HG03064 (cell line): ENCODE results near the gene RAB11FIP2.

Experiments
- ATAC-seq: cut with Tn5 transposase; IDR thresholded peaks from one replicate; pipeline ENCODE4 v1.9.1; 2021; ENCODE audit warnings: low read depth; ENCODE audit not compliant: unreplicated experiment

The RAB11FIP2 gene

GRCh38 chr10:118035354-118036005 lies 11.3 kb downstream of the RAB11FIP2 start:
- ATAC-seq, result no peak

DNA sequence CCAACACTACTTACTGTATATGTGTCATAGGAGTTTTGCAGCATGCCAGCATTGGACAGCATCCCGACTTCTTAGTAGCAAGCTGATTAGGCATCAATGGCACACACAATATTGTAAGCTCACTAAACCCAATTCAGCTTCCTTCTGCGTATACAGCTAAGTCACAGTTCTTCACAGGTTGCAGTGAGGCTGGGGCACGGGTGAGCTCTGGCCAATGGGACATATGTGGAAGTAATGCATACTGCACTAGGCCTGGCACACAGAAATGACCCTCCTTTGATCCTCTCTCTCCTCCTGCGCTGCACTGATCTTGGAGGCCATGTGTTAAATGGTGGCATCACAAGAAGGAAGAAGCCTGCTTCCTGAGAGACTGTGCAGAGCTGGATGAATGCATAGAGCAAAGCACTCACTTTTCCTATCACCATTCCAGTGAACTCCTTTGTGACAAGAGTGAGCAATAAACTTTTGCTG lies 11.9 kb downstream of the RAB11FIP2 start:
- ATAC-seq, result no peak

DNA sequence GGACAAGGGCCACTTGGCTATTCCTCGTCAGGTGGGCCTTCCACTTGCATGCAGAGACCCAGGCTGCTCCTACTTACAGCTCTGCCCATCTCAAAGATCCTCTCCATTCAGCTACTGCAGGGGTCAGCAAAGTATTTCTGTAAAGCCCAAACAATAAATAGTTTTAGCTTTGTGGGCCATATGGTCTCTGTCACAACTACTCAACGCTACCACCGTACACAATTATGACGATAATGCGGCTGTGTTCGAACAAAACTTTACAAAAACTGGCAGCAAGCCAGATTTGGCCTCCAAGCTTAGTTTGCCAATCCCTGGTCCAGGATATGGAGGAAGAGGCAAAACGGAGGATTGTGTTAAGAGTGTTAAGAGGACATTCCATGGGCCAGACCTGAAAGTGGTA lies 12.8 kb downstream of the RAB11FIP2 start:
- no peak for ATAC-seq

- no peak for ATAC-seq
These were observed 14.2 kb downstream of the RAB11FIP2 start for GRCh38 chr10:118032564-118032963.

- no peak for ATAC-seq
These were observed 15.2 kb downstream of the RAB11FIP2 start for GRCh38 chr10:118031351-118032075.

GRCh38 chr10:118028619-118029018 lies 18.1 kb downstream of the RAB11FIP2 start:
- ATAC-seq, result peak; percentile 98

GRCh38 chr10:118027397-118027796 lies 19.3 kb downstream of the RAB11FIP2 start:
- no peak for ATAC-seq

DNA sequence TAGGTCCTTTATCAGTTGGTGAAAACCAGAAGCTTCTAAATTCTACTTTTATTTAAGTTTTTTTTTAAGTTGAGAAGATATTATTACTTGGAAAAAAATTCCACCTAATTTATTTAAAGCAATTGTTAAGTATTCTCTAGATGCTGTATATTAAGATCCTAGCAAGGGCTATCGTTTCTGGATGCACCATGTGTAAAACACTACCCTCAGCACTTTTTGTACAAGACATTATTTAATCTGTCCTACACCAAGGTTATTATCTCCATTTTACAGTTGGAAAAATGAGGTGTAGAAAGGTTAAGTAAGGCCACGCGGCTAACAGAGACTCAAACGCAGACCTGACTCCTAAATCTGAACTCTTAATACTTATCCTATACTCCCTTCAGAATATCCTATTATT lies 19.8 kb downstream of the RAB11FIP2 start:
- ATAC-seq, result no peak

DNA sequence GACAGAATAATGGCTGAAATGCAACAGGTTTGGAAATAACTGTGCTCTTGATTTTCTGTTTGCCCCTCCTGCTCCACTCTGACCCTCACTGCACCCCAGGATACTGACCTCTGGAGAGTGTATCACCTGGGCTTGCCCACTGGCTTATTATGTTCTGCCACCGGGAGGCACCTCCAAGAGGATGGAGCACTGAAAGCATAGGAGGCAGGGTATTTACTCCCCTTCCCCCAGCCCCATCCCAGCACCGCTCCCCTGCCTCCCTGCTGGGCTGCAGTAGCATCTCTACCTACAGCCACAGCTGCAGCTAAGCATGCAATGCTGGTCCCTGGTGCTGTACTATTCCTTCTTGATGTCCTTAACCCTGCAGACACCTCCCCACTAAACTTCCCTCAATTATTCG lies 26.4 kb downstream of the RAB11FIP2 start:
- no peak for ATAC-seq

- ATAC-seq, result no peak
These were observed 28.9 kb downstream of the RAB11FIP2 start for GRCh38 chr10:118017850-118018249.

- ATAC-seq, result no peak
These were observed 29.5 kb downstream of the RAB11FIP2 start for GRCh38 chr10:118017071-118017740.

GRCh38 chr10:118012952-118013525 lies 33.7 kb downstream of the RAB11FIP2 start:
- no peak for ATAC-seq

- ATAC-seq, result no peak
These were observed 39.0 kb downstream of the RAB11FIP2 start for GRCh38 chr10:118007773-118008172.

- ATAC-seq, result no peak
These were observed 43.6 kb downstream of the RAB11FIP2 start for GRCh38 chr10:118003126-118003525.

DNA sequence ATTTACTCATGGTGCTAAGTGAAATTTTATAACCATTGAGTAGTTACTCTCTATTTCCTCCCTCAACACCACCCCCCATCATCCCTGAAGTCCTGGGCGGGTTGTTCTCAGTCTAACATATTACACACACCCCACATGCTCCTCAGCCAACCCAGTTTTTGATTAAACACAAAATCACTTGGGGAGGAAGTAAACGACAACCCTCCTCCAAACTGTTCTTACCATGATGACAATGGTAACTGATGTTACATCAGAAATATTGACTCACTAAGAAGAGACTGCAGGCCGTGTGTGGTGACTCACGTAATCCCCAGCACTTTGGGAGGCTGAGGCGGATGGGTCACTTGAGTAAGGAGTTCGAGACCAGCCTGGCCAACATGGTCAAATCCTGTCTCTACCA lies 44.2 kb downstream of the RAB11FIP2 start:
- no peak for ATAC-seq

- no peak for ATAC-seq
These were observed 49.1 kb downstream of the RAB11FIP2 start for GRCh38 chr10:117997673-117998072.

DNA sequence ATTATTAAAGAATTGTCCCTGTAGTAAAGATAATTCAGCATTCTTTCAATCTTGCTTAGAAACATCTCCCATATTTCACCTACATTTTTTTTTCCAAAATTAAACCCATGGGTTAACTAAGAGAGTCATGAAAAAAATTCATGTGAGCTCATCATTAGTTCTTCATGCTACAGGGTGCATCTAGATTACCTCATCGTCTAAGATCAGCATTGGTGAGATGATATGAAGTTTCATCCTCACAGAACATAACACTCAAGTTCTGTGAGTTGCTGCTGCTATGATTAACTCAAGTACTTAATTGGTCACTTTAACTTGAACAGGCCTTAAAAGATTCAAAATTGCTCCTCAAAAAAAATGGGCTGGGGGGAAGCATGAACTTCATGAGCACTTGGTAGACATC lies 50.0 kb downstream of the RAB11FIP2 start:
- ATAC-seq, result no peak

DNA sequence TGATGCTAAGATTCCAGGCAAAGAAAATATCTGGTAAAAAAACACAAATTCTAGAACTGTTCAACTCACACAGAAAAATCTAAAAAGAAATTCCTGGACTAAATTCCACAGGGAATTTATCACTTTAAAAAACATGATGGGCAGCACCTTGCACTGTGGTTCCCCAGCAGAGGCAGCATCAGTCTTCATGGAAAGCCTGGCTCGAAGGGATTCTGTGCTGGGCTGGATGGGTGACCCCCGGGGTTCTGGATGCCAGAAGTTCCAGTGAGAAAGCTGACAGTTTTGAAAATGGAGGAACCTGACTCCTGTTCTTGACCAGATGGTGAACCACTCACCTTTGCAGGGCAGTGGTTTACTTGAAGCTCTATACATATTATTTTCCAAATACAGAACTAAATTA lies 52.0 kb downstream of the RAB11FIP2 start:
- ATAC-seq, result no peak

GRCh38 chr10:117993166-117993565 lies 53.6 kb downstream of the RAB11FIP2 start:
- no peak for ATAC-seq

GRCh38 chr10:117991701-117992100 lies 55.0 kb downstream of the RAB11FIP2 start:
- ATAC-seq, result no peak

- ATAC-seq, result no peak
These were observed 56.8 kb downstream of the RAB11FIP2 start for GRCh38 chr10:117989962-117990361.
